Astrocyte of the spinal cord (primary cell): ENCODE data around the gene MRPS21.
"Not testable (repeated sequence)": the region's sequence is repeated elsewhere in the genome, so short reads cannot be mapped to it uniquely, and the experiment has no call there.

ENCODE experiments used
- DNase-seq: peaks from one replicate; pipeline ENCODE4 v3.0.0; 2011; ENCODE audit warnings: low read depth, low spot score
- H3K4me3 ChIP-seq: 2 replicates; pipeline ENCODE4 v1.5.1; 2011; ENCODE audit warnings: low read depth, mild to moderate bottlenecking, low read length, moderate library complexity
- in situ Hi-C: cut with HindIII; loops from 2 replicates; pipeline ENCODE4 v1.10.0; 2017; ENCODE audit warnings: low sequenced_read_pairs
- TF ChIP-seq, protein P1 (sequence below): IDR thresholded peaks from 2 replicates; pipeline ENCODE4 v1.5.1; 2012; ENCODE audit warnings: low read depth, mild to moderate bottlenecking, low read length, inconsistent platforms

Gene MRPS21

DNA sequence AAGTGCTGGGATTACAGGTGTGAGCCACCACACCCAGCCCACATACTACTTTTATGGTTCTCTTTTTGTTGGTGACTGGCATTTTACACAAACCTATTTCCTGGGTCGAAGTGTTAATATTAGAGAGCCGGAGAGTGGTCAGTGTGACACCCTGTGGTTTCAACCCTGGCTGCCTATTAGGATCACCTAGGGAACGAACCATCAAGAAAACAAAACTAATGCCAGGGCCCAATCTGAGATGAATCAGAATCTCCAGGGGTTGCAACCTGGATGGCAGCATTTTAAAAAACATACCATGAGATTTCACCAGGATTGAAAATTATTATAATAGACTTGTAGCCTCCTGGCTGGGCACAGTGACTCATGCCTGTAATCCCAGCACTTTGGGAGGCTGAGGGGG, 6.1 kb downstream of the MRPS21 start:
- in situ Hi-C loops, result no loop called here
- no peak overlapping the region for H3K4me3 ChIP-seq
- TF ChIP-seq, protein P1, sequence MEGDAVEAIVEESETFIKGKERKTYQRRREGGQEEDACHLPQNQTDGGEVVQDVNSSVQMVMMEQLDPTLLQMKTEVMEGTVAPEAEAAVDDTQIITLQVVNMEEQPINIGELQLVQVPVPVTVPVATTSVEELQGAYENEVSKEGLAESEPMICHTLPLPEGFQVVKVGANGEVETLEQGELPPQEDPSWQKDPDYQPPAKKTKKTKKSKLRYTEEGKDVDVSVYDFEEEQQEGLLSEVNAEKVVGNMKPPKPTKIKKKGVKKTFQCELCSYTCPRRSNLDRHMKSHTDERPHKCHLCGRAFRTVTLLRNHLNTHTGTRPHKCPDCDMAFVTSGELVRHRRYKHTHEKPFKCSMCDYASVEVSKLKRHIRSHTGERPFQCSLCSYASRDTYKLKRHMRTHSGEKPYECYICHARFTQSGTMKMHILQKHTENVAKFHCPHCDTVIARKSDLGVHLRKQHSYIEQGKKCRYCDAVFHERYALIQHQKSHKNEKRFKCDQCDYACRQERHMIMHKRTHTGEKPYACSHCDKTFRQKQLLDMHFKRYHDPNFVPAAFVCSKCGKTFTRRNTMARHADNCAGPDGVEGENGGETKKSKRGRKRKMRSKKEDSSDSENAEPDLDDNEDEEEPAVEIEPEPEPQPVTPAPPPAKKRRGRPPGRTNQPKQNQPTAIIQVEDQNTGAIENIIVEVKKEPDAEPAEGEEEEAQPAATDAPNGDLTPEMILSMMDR, result no peak
- DNase-seq, result no peak

DNA sequence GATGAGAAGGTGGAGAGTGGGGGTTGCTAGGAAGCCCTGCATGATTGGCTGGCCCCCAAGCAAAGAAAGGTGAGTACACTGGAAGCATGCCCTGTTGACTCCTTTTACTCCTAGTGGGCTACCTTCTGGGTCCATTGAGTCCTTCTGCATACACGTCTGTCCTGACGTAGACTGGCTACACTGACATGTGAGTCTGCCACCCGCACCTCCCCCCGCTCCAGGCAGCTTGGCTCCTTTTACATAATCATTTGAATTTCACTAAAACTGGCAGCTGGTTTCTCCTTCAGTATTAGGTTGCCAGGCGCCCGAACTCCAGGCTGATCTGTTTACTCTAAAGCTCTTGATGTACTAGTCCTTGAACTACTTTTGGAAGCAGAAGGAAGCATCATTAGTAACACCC, 8.7 kb downstream of the MRPS21 start:
- in situ Hi-C loops, result no loop called here
- no peak for DNase-seq
- TF ChIP-seq, protein P1, result no peak
- no peak overlapping the region for H3K4me3 ChIP-seq

GRCh38 chr1:150302902-150303301, 9.2 kb downstream of the MRPS21 start:
- in situ Hi-C loops, result no loop called here
- TF ChIP-seq, protein P1, result no peak
- H3K4me3 ChIP-seq, result no peak overlapping the region
- DNase-seq, result no peak

- in situ Hi-C loops, H3K4me3 ChIP-seq, DNase-seq: not testable (repeated sequence)
Measured at GRCh38 chr1:150308585-150308984, 14.9 kb downstream of the MRPS21 start.

DNA sequence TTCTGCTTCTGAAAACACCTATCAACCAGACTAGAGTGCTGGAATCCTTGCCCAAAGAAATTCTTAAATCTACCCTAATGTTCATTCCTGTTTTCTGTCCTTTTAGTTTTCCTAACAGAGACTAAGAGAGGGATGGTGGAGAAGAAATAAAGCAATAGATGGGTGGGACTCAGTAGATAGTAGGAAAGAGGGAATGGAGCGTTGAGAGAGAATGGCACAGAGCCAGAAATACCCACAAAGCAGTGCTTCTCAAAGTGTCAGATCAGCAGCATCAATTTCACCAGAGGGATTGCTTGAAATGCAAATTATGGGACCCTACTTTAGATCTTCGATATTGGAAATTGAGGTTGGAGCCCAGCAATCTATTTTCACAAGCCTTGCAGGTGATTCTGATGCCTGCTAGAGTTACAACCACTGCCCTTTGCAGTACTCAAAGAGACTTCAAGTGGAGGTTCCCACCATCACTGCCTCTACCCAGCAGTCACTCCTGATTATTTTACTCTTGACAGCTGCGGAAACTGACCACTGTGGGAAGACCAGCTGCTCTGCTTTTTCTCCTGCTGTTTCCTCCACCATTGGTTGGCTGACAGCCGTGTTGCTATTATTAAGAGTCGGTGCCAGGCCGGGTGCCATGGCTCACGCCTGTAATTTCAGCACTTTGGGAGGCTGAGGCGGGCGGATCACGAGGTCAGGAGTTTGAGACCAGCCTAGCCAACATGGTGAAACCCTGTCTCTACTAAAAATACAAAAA, 16.3 kb downstream of the MRPS21 start:
- TF ChIP-seq, protein P1, result no peak
- in situ Hi-C loops, result no loop called here
- H3K4me3 ChIP-seq, result no peak overlapping the region
- DNase-seq, result no peak

GRCh38 chr1:150311762-150312161, 18.1 kb downstream of the MRPS21 start:
- TF ChIP-seq, protein P1, result no peak
- in situ Hi-C loops, result no loop called here

DNA sequence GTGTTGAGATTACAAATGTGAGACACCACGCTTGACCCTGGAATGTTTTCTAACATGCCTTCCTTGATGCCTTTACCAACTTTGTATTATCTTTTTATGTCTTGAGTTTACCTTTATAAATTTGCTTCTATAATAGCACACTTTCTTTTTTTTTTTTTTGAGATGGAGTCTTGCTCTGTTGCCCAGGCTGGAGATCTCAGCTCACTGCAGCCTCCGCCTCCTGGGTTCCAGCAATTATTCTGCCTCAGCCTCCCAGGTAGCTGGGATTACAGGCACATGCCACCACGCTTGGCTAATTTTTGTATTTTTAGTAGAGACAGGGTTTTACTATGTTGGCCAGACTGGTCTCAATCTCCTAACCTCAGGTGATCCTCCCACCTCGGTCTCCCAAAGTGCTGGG, 21.0 kb downstream of the MRPS21 start:
- in situ Hi-C loops, H3K4me3 ChIP-seq, DNase-seq: not testable (repeated sequence)

More at GRCh38 chr1:150311762-150312161, 18.1 kb downstream of the MRPS21 start:
- H3K4me3 ChIP-seq, result no peak overlapping the region
- DNase-seq, result no peak

- peak overlapping the region; percentile 60 for H3K4me3 ChIP-seq
- in situ Hi-C loops, result no loop called here
- DNase-seq, result no peak
- TF ChIP-seq, protein P1, result no peak
Measured at GRCh38 chr1:150320667-150320978, 27.0 kb downstream of the MRPS21 start.
